ENCODE data around the gene GRHL1.

Gene GRHL1

DNA sequence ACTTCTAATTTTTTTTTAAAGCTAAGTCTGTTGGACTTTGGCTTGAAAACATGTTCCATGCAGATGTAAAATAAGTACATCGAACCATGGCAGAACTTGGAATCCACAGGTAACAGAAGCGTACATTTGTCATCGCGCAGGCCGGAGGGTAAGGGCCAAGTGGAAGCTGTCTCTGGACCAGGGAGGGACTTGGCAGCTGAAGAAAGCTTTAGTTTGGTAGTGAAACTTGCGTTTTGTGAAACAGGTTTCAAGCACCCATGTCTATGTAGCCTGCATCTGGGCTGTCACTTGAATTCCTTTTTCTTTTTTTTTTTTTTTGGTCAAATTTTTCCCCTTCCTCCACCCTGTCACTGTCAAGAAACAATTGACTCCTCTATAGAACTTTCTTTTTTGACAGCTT lies 20.4 kb downstream of the GRHL1 start:
- DNase-seq (ENCODE audit: low spot score): no peak

DNA sequence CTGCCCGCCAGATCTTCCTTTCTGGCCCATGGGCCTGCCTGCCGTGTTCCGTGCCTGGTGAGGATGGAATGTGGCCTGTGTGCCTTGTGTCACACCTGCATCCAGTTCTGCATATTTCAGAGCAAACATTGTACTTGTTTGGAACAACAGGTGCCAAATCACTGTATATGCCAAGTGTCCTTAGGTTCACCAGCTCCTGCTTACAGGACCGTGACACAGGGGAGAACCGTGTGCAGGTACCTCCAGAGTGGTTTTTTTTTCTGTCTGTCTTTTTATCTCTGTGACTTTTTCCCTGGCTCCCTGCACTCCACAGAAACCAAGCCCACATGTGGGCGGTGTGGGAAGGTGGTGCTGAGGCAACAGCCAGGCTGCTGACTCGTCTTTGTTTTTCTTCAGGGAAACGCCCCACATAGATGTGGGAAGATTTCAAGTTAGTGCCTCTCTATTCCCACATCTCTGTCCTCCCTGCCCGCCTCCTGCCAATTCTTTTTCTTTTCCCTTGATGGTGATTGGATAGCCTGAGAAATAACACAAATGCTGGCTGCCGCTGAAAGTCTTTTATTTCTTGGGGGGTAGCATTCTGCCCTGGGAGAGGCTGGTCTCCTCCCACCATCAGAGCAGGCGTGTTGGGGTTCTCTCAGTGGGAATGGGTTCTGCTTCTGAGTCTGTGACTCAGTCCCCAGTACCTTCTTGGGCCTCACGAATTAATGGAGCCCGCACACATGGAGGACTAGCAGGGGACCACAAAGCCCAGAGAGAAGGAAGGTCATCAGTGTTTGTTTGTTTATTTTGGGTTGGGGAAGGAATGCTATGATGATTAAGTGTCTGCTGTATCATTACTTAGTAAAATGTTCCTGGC lies 21.4 kb downstream of the GRHL1 start:
- DNase-seq (ENCODE audit: low spot score): peak; percentile 37

DNA sequence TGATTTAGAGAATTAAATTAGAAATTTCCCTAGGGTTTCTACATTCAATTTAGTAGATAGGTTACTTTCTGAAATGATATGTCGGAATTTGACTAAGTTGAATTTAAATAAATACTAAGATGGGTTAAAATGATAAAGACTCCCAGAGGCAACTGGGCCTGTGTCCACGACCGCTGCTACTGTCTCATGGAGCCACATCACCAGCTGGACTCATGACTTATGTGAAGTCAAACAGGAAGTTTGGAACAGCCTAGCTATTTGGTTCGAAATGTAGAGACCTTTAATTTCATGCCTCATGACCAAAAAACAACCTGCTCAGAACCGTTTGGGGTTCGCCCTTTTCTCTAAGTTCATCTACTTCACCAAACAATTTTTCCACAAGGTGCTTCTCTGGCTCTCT lies 22.2 kb downstream of the GRHL1 start:
- no peak for DNase-seq (ENCODE audit: low spot score)

DNA sequence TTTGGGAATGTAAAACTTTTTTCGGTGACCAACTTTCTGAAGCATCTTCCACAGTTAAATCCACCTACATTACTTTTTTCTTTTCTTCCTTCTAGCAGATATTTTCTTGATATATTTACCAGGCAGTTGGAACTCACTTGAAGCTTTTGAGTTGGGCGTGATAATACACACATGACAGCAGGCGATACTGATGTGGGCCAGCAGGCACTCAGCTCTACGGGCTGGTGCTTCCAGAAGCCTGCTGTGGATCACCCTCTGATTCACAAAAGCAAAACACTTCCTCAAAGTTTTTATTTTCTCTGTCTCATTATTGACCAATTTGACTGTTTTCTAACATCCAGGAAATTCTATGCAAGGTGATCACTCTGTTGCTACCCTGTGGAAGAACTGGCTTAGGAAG lies 22.9 kb downstream of the GRHL1 start:
- no peak for DNase-seq (ENCODE audit: low spot score)

DNA sequence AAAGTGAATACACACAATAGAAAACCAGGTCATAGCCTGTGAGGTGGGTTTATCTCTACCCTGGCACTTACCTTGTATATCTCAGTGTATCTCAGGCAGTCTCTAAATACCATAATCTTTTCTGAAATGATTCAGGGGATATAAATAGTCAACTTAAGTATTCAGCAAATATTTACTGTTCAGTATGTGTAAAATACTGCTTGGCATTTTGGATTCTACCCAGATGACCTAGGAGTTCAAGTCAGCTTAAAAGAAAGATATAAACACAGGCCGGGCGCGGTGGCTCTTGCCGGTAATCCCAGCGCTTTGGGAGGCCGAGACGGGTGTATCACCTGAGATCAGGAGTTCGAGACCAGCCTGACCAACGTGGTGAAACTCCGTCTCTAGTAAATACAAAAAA lies 23.8 kb downstream of the GRHL1 start:
- no peak for DNase-seq (ENCODE audit: low spot score)

DNA sequence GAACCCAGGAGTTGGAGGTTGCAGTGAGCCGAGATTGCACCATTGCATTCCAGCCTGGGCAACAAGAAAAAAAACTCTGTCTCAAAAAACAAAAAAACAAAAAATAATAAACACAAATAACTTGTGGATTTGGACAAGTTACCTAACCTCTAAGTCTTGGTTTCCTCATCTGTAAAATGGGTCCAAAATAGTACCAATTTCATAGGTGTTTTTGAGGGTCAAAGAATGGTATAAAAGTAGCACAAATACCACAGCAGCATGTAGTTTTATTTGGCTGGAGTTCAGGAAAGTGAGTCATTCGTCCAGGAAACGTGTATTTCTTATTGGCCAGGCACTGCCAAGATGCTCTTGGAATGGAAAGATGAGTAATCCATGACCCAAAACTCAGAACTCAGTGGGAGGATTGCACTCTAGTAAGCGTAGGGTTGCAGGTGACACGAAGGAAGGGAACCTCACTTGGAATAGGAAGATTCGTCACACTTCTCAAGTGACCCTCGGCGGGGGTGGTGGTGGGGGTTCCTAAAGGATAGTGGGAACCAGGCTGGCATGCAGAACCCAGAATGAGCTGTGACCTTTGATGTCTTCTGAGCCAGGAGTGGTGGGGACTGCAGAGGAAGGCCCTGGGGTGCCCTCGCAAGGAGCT lies 24.4 kb downstream of the GRHL1 start:
- peak; percentile 34 for DNase-seq (ENCODE audit: low spot score)

DNA sequence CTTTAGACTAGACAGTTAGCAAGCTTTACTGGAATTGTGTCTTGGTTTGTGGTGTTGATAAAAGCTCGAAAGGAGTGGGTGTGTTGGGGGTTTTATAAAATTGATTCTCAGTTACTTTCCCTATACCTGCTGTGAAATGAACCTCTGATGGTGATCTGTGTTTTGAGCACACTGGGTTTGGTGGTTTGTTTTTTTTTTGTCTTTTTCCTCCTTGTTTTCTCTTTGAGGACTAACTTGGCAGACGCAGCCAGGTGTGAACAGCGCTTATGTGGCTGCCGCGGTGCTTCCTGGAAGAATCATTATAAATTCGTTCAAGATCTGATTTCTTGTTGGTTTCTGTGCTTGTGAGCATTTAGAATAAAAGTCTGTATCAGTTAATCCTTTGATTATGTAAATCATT lies 28.5 kb downstream of the GRHL1 start:
- no peak for DNase-seq (ENCODE audit: low spot score)

DNA sequence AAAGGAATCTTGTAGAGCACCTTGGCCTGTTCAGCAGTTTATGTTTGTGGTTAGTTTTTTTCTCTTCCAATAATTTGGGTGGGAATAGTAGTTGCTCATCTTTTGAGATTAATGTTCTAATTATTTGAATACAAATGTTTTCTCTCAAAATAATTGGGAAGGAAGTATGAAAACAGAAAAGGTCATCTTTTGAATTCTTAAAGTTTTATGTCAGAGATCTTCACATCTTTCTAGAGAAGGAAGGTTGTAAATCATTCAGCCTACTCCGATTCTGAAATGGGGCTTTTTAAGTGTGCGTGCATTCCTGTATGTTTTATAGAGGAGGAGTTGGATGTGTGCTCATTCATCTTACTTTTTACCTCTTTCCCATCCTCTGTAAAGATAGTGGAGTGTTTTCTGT lies 29.0 kb downstream of the GRHL1 start:
- no peak for DNase-seq (ENCODE audit: low spot score)

DNA sequence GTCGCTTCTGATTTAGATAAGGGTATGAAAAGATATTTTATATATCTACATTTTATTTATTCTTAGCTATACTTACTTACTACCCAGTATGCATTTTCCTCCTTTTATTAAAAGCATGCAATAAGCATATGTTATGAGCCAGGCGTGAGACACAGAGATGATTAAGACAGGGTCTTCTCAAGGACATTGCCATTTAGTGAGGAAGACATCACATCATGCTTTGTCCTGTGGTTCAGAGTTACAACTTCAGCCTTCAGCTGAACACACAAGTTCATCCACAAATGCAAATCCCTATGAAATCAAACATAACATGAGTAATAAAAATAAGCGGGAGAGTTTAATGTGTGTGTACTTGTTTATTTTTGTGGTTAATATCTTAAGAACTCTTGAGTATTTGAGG lies 30.2 kb downstream of the GRHL1 start:
- no peak for DNase-seq (ENCODE audit: low spot score)

DNA sequence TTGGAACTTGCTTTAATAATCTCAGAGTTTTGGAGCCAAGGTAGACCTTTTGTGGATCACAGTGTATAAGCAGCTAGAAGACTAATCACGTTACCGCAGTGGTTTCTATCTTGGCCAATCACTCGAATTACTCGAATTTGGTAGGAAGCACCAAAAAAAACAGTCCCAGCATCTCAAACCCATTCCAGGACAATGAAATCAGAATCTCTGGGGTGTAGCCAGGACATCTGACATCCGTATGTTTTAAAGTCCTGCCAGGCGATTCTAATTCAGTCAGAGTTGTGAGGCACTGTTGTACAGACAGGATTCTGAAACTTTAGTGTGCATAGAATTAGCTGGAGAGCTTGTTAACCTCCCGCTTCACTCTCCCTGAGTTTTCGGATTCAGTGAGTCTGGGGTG lies 30.8 kb downstream of the GRHL1 start:
- DNase-seq (ENCODE audit: low spot score): no peak

DNA sequence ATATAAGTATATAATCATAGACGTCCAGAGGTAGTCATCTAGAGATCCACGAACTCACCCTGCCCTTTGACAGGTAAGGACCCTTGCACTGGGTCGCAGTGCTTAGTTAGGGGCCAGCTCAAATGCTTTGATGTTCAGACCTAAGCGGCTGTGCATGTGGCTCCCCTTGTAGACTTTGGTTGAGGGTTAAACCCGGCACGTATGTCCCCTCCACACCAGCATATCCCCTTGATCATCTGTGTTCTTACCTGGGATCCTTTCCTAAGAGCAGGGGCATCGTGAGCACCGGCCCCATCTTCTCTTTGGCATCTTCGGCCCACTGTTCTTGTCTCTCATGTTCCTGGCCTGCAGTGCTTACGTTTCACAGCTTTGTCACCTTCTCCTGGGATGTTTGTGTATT lies 31.4 kb downstream of the GRHL1 start:
- DNase-seq (ENCODE audit: low spot score): no peak

DNA sequence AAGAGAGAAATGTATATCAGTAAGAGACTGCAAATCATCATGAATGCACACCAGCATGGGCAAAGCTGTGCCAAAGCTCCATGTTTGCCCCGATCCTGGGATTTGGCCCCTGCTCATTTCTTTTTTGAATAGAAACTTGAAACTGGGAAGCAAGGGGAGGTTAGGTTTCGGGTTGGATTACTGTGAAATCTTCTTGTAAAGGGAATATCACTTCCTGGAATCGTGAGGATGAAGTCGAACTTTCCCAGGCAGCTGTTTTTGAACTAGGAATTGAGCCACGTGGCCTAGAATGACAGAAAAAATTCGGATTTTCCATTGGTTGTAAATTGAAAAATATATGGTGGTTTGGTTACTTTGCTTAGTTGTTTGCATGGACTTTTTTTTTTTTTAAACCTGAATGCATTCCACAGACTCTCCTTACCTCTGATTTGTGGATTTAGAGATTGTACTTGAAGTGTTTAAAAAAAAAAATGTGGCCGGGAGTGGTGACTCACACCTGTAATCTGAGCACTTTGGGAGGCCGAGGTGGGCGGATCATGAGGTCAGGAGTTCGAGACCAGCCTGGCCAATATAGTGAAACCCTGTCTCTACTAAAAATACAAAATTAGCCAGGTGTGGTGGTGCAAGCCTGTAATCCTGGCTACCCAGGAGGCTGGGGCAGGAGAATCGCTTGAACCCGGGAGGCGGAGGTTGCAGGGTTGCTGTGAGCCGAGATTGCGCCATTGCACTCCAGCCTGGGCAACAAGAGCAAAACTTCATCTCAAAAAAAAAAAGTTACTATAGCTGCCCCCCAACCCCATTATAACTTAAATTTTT lies 32.1 kb downstream of the GRHL1 start:
- no peak for DNase-seq (ENCODE audit: low spot score)

DNA sequence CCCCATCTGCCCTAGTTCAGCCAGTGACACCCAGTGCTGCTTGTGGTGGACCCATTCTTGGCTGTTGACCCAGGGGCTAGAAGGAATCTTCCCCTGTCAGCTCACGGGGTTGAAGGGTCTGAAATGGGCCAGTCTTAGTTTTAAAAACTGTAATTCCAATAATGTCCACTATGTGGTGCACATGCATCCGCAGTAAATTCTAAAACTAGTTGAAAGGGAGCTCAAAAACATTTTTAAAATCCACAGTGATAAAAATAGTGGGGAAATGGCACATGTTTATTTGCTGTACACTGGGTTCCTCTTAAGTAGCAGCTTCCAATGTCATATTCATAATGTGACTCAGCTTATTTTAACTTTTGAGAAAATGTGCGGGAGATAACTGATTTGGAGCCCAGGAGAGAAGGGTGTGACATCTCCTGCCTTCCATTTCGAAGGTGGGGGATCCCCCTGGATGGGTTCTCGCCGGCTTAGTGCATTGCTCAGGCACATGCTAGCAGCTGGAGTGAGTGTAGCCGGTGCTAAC lies 32.8 kb downstream of the GRHL1 start:
- peak; percentile 83 for DNase-seq (ENCODE audit: low spot score)

DNA sequence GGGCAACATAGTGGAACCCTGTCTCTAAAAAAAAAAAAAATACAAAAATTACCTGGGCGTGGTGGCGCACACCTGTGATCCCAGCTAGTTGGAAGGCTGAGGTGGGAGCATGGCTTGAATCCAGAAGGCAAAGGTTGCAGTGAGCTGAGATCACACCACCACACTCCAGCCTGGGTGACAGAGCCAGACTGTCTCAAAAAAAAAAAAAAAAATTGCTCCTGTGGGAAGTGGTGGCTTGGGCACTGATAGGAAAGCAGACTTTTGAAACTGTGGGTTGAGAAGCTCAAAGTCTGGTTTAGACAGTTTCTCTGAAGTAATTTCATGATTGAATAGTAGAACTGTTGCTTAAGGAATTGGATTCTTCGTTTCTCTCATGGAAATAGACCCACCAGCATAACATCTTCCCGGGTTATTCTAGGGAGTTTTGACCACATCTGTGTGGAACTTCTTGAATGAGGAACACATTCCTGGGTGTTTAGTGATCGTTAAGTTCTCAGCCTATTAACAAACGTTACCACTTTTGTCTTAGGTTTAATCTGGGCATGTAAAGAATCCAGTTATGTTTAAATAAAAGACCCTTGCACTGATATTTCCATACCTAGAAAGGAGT lies 33.5 kb downstream of the GRHL1 start:
- DNase-seq (ENCODE audit: low spot score): no peak

DNA sequence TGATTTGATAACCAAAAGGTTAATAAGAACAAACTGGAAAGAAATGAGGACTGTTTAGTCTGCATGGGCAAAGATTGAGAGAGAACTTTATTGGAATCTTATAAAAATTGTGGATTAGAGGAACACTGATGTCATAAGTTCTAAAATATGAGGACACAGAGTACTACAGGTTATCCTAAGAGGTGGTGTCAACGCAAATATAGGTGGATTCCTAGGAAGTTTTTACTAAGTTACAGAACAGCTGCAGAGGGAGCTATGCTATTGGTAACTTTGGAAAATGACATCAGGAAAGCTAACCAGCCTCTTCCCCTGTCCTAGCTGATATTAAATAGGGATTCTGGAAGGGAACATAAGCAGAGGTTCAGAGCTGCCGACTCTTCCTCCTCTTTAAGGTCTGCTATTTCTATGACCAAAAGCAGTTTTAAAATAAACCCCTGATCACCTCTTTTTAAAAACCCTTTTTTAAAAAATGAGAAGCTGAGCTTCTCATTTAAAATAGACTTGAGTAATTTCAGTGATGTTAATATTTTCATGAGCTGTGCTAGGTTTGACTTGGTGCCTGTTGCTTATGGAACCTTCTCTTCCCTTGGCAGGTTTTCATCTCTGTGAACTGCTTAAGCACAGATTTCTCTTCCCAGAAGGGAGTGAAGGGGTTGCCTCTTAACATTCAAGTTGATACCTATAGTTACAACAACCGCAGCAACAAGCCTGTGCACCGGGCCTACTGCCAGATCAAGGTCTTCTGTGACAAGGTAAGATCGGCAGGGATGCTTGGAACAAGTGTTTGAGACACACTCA lies 34.2 kb downstream of the GRHL1 start:
- DNase-seq (ENCODE audit: low spot score): no peak

DNA sequence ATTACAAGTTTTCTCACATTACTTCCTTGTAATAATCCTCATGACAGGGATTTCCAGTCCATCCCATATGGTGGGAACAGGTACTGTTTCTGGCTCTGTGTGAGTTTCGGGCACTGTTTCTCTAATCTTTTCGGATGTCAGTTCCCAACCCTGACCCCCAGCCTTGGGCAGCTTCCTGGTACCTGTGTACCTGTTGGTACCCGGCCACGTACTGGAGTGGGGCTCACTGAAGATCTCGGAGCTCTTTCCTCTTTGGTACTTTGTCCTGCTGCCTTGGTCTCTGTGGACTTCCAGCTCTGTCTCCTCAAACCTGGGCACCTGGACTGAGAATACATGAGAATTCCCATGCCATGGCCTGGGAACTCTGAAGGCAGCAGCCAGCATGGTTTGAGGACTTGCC lies 36.8 kb downstream of the GRHL1 start:
- DNase-seq (ENCODE audit: low spot score): no peak

DNA sequence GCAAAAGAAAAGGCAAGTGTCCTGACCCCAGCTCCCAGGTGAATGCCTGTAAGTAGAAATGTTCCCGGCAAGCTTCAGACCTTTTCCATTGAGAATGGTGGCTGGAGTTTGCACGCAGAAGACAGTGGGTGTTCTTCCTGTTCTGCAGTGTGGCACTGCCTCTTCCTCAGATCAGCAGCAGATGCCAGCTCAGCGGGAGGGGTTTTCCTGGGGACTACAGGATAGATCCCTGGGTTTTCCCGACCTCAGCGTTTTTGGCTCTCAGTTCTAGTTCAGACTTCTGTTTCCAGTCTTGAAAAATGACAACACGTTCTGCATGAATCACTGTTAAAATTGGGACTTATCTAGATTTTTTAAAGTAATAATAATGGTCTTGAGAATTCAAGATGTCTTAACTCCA lies 39.2 kb downstream of the GRHL1 start:
- DNase-seq (ENCODE audit: low spot score): peak; percentile 31

DNA sequence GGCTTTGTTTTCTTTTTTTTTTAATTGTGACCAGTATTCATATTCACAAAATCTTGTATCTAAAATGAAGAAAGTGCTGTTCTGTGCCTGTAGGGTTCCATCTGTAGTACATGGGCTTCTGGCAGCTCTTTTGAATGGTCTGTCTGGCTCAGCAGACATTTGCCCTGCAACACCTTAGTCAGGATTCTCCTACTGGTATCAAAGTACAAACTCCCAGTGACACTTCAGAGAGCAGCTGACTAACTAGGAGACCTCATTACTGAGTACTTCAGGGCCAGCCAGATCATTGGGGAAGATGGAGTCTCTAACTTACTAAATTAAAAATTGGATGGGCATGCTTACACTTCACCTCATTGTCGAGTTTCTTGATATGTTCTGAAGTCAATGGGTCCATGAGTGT lies 39.7 kb downstream of the GRHL1 start:
- DNase-seq (ENCODE audit: low spot score): no peak

DNA sequence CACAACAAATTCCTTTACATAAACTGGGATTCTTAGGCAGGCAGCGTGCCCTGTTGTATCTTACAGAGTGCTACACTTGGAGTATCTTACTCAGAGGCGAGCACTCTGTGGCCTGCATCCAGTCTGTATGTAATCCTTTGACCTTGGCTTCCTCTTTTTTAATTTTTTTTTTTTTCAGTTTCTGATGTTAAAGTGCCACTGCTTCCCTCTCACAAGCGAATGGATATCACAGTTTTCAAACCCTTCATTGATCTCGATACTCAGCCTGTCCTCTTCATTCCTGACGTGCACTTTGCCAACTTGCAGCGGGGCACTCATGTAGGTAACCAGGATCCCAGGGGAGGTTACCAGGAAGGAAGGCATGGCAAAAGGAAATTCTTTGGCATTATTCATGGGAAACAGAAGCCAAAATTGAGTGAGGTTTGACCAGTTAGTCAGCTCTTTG lies 40.4 kb downstream of the GRHL1 start:
- DNase-seq (ENCODE audit: low spot score): no peak

DNA sequence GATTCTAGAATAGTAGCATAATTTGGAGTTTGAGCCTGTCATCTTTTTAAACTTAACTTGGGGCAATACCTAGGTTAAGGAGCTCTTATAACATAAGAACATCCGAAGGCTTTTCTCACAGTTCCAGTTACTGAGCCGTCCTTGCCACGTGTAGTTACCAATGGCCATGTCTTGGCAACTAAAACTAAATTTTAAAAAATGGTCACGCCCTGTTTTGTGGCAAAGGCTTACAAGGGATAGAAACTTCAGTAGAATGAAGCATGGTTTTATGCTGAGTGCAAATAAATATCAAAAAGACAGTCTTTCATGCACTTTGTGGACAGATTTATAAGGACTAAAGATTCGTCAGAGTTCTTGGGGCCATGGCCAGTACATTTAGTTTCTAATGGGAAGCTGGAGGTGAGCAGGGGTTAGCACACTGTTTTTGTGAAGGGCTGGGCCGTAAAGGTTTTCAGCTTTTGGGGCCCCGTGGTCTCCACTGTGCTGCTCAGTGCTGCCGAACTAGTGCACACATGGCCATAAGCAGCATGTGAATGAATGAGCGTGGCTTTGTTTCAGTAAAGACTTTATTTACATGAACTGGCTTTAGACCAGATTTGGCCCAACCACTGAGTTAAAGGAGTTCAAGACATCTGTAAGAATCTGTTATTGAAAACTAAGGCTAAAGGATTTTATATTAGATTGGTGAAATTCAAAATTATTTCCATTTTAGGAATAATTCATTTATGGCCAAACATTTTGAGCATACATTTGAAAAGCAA lies 41.1 kb downstream of the GRHL1 start:
- no peak for DNase-seq (ENCODE audit: low spot score)

All from iPS-NIHi11 (cell line).